K562 (cell line): ENCODE data around the gene SERPINA12. TPM values are rescaled to one million over a fixed set of nuclear protein-coding genes. Genes with fewer than 3 reads are reported as not detected.

ENCODE experiments used
- ATAC-seq: fragments of 200-7000 bp; cut with Tn5 transposase; 3 replicates; pipeline ENCODE4 v1.9.1; 2020; ENCODE audit warnings: moderate library complexity
- BruUV-seq: library from RNA; stranded (reverse); fragments of 400-500 nt; replicated peaks from 2 replicates; lab custom pipeline; 2021; lab: Mats Ljungman, UMichigan
- CTCF ChIA-PET: fragments of 300-600 bp; formaldehyde crosslinking; extraction: SDS; loops from one replicate; lab custom pipeline; 2021; ENCODE audit warnings: low intra/inter-chr PET ratio; lab: Yijun Ruan, JAX
- POLR2A ChIA-PET: fragments of 300-600, 350-650 bp; sonication (Branson Sonifier 250); formaldehyde crosslinking; extraction: SDS; loops from one replicate; lab custom pipeline; 2021; ENCODE audit warnings: antibody characterized with exemption, inconsistent platforms; lab: Yijun Ruan, JAX
- DNase-seq, 4 experiments: peaks; one replicate each; pipeline versions ENCODE4 v3.0.0 to v3.0.0-alpha.2; 2011 to 2018; ENCODE audit warnings: low spot score in 3 of 4, mixed read lengths in 3 of 4; ENCODE audit errors: extremely low read depth in 1 of 4
- FAIRE-seq: peaks from 2 replicates; lab custom pipeline; 2011; peaks lifted over from hg19 to GRCh38; lab: Jason Lieb, UNC
- H2AFZ ChIP-seq: 2 replicates; pipeline ENCODE4 v1.6.0; 2011; ENCODE audit warnings: low read depth, low read length, control low read depth, inconsistent platforms
- H3K27ac ChIP-seq: fragments of 200-600 bp; 3 replicates; pipeline ENCODE4 v1.8.0; 2011; ENCODE audit warnings: low read depth, mild to moderate bottlenecking, control low read depth, inconsistent platforms, low read length, moderate library complexity, mixed read lengths; ENCODE audit errors: extremely low read depth
- H3K27me3 ChIP-seq, 2 experiments: fragments of 300-600 bp in 1 of 2; 2 replicates in 1 of 2; 3 replicates in 1 of 2; pipeline versions ENCODE4 v1.6.0 to v1.8.0; 2011; ENCODE audit warnings: inconsistent platforms in 2 of 2, low read length in 2 of 2, mild to moderate bottlenecking in 1 of 2, mixed read lengths in 1 of 2, moderate library complexity in 1 of 2; ENCODE audit not compliant: control insufficient read depth in 2 of 2, insufficient read depth in 2 of 2
- H3K36me3 ChIP-seq: fragments of 300-600 bp; 3 replicates; pipeline ENCODE4 v1.8.0; 2011; ENCODE audit warnings: mild to moderate bottlenecking, low read length, inconsistent platforms; ENCODE audit not compliant: control insufficient read depth, insufficient read depth
- H3K4me1 ChIP-seq, 2 experiments: fragments of 200-600 bp in 1 of 2; replicated peaks in 1 of 2; 2 replicates in 1 of 2; 3 replicates in 1 of 2; pipeline versions ENCODE4 v1.5.1 to v1.8.0; 2011; ENCODE audit warnings: inconsistent platforms in 2 of 2, low read length in 2 of 2, mild to moderate bottlenecking in 1 of 2, mixed read lengths in 1 of 2, moderate library complexity in 1 of 2; ENCODE audit not compliant: control insufficient read depth in 2 of 2, insufficient read depth in 2 of 2
- H3K4me2 ChIP-seq: 2 replicates; pipeline ENCODE4 v1.6.1; 2011; ENCODE audit warnings: low read length, control low read depth, inconsistent platforms, mixed read lengths; ENCODE audit not compliant: insufficient read depth
- H3K4me3 ChIP-seq: fragments of 200-600 bp; sonication (generic), shearing (Covaris generic); 2 replicates; pipeline ENCODE4 v1.5.1; 2016; ENCODE audit warnings: control low read depth, inconsistent platforms
- H3K79me2 ChIP-seq: fragments of 200-600 bp; 3 replicates; pipeline ENCODE4 v1.8.0; 2011; ENCODE audit warnings: low read length, inconsistent platforms; ENCODE audit not compliant: control insufficient read depth, insufficient read depth
- H3K9ac ChIP-seq, 2 experiments: 2 replicates each; pipeline versions ENCODE4 v1.6.0 to v1.6.1; 2011; ENCODE audit warnings: low read depth in 2 of 2, low read length in 2 of 2, control low read depth in 1 of 2, inconsistent platforms in 1 of 2, mild to moderate bottlenecking in 1 of 2, mixed read lengths in 1 of 2; ENCODE audit not compliant: insufficient read depth in 1 of 2
- H3K9me1 ChIP-seq: one replicate; pipeline ENCODE4 v1.6.0; 2011; ENCODE audit warnings: inconsistent platforms, mild to moderate bottlenecking, low read length, moderate library complexity; ENCODE audit not compliant: control insufficient read depth, insufficient read depth
- H3K9me3 ChIP-seq: replicated peaks from 2 replicates; pipeline ENCODE4 v1.5.1; 2011; ENCODE audit warnings: low read depth, low read length, inconsistent platforms; ENCODE audit not compliant: control insufficient read depth, insufficient read depth
- H4K20me1 ChIP-seq: replicated peaks from 2 replicates; pipeline ENCODE4 v1.6.1; 2011; ENCODE audit warnings: low read length, inconsistent platforms, mixed read lengths; ENCODE audit not compliant: control insufficient read depth, insufficient read depth
- SIX5 ChIP-seq, 2 experiments: IDR thresholded peaks; 2 replicates each; pipeline ENCODE4 v1.6.1; 2011; ENCODE audit warnings: low read length in 2 of 2, borderline replicate concordance in 1 of 2, low read depth in 1 of 2, mild to moderate bottlenecking in 1 of 2, moderate library complexity in 1 of 2; ENCODE audit not compliant: insufficient read depth in 1 of 2
- SMAD1 ChIP-seq: fragments of 150-350 bp; IDR thresholded peaks from 2 replicates; pipeline ENCODE4 v1.6.1; 2014; ENCODE audit warnings: low read length, low read depth; ENCODE audit not compliant: partially characterized antibody
- ZNF316 ChIP-seq: fragments of 450-650 bp; IDR thresholded peaks from 2 replicates; pipeline ENCODE4 v1.6.1; 2016
- WGBS: fragments of 100-300 bp; shearing (Covaris generic); methylation state at CpG from one replicate; pipeline ENCODE4 v1.1.6; 2016; ENCODE audit warnings: low coverage, mixed read lengths; ENCODE audit not compliant: insufficient coverage; ENCODE audit errors: missing lambda C conversion rate; 5-methylcytosine and 5-hydroxymethylcytosine counted together
- in situ Hi-C: fragments of 300-500 bp; cut with MboI; formaldehyde crosslinking; loops from 4 replicates; pipeline ENCODE4 v1.15.0; 2018; ENCODE audit warnings: inconsistent platforms, mixed read lengths
- intact Hi-C: fragments of 100-400 bp; cut with micrococcal nuclease; formaldehyde crosslinking; loops from 2 replicates; pipeline ENCODE4 v1.14.2; 2022
- polyA plus RNA-seq, 8 experiments: library from polyadenylated mRNA; depleted of rRNA in 4 of 8; stranded (reverse) in 5 of 8; unstranded in 3 of 8; fragments of >200 nt; fragmentation: Nextera tagmentation in 2 of 8; fragmentation: Illumina TruSeq in 1 of 8; extraction: Ambion mirVana in 2 of 8; extraction: Trizol in 1 of 8; gene quantifications; 2 replicates each; pipeline versions ENCODE4 v1.2.1 to v1.2.3, GENCODE V29; 2011 to 2014; ENCODE audit warnings: inconsistent platforms in 1 of 8, missing spikeins in 1 of 8
- total RNA-seq, 7 experiments: library from RNA; depleted of rRNA in 6 of 7; stranded (reverse); fragments of >200 nt in 6 of 7; fragmentation: Illumina TruSeq in 2 of 7; extraction: Trizol in 2 of 7; gene quantifications; 2 replicates each; pipeline versions ENCODE4 v1.2.1 to v1.2.3, GENCODE V29; 2011 to 2021; ENCODE audit warnings: low replicate concordance in 1 of 7

Gene SERPINA12
- total and polyA plus RNA-seq, 9 of the 15 experiments (the other 6 are each of a cell fraction or from before 2014, with no cell fraction given): not detected

DNA sequence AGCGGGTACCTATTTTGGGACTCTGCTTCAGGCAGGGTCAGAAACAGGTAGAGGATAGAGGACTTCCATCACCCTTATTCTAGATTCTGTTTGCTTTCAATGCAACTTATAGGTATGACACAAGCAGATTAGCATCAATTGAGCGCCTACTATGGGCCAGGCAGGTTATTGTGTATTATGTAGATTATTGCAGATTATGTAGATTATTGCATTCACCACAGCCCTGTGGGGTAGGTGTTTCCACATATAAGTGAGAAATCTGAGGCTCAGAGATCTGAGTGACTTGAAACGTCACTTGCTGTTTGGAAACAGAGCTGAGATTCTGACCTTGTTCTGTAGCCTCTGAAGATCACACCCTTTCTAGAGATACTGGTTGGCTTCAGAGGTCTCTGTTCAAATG, 26.2 kb upstream of the SERPINA12 start:
- FAIRE-seq (no peak), ATAC-seq (no peak), DNase-seq (no peak)
- Histone ChIP-seq H2AFZ (no peak overlapping the region), H4K20me1 (no peaks in the 10 kb centered on the region), H3K4me1 (no peaks in the 10 kb centered on the region), H3K4me3 (no peak overlapping the region), H3K9ac (no peak overlapping the region), H3K4me2 (no peak overlapping the region), H3K27ac (no peak overlapping the region), H3K9me1 (no peaks in the 10 kb centered on the region), H3K9me3 (no peaks in the 10 kb centered on the region), H3K79me2 (no peaks in the 10 kb centered on the region), H3K27me3 (no peaks in the 10 kb centered on the region), H3K36me3 (no peaks in the 10 kb centered on the region)
- intact Hi-C loops: no loop called here
- WGBS: 0% methylated on average over 3 of the region's 3 CpGs
- no peak for TF ChIP-seq SIX5 (IDR thresholded peaks at IDR 0.05; ENCODE audit: borderline replicate concordance in 1 of 2, insufficient read depth in 1 of 2, low read depth in 1 of 2, low read length in 2 of 2)
- POLR2A ChIA-PET: interaction anchor here (0.6 to 1.2 kb wide), 2 partner anchors 8 to 13 kb away, joined by 3 read pairs; no protein-coding TSS in a partner anchor
- BruUV-seq: no TSS peak
- in situ Hi-C loops: no loop called here
- CTCF ChIA-PET: no interaction called here

GRCh38 chr14:94532447-94532846, 23.2 kb upstream of the SERPINA12 start:
- H3K4me3 ChIP-seq: no peak overlapping the region
- DNase-seq (no peak), ATAC-seq (no peak)
- H3K27ac ChIP-seq: no peak overlapping the region
- WGBS: 0% methylated on average over 2 of the region's 2 CpGs
- H3K27me3 ChIP-seq: no peaks in the 10 kb centered on the region
- no peak overlapping the region for H3K9ac ChIP-seq
- H3K4me1 ChIP-seq: no peaks in the 10 kb centered on the region
- in situ Hi-C loops (no loop called here), intact Hi-C loops (no loop called here)
- no peaks in the 10 kb centered on the region for H3K9me3 ChIP-seq
- H4K20me1 ChIP-seq: no peaks in the 10 kb centered on the region
- no peaks in the 10 kb centered on the region for H3K36me3 ChIP-seq
- no peaks in the 10 kb centered on the region for H3K9me1 ChIP-seq
- no peak overlapping the region for H3K4me2 ChIP-seq
- TF ChIP-seq SMAD1 (no peak), ZNF316 (0 out of 2 replicates have a peak, but pooled peaks have one; percentile 2)
- TF ChIP-seq, all 486 proteins: peak for 1
- no peak for FAIRE-seq
- Histone ChIP-seq H2AFZ (no peak overlapping the region), H3K79me2 (no peaks in the 10 kb centered on the region)
- ChIA-PET CTCF (no interaction called here), POLR2A (no interaction called here)
- BruUV-seq: no TSS peak
